HG03571 (cell line): Measurements from ENCODE around the gene DUS1L.
"Not testable (repeated sequence)": the region's sequence is repeated elsewhere in the genome, so short reads cannot be mapped to it uniquely, and the experiment has no call there.

Source experiments
- ATAC-seq: cut with Tn5 transposase; IDR thresholded peaks from one replicate; pipeline ENCODE4 v1.9.1; 2021; ENCODE audit not compliant: unreplicated experiment

DUS1L gene

GRCh38 chr17:82045936-82046484 lies 19.6 kb downstream of the DUS1L start:
- no peak for ATAC-seq

GRCh38 chr17:82043507-82043906 lies 22.1 kb downstream of the DUS1L start:
- ATAC-seq, result no peak

GRCh38 chr17:82042649-82043048 lies 23.0 kb downstream of the DUS1L start:
- no peak for ATAC-seq

DNA sequence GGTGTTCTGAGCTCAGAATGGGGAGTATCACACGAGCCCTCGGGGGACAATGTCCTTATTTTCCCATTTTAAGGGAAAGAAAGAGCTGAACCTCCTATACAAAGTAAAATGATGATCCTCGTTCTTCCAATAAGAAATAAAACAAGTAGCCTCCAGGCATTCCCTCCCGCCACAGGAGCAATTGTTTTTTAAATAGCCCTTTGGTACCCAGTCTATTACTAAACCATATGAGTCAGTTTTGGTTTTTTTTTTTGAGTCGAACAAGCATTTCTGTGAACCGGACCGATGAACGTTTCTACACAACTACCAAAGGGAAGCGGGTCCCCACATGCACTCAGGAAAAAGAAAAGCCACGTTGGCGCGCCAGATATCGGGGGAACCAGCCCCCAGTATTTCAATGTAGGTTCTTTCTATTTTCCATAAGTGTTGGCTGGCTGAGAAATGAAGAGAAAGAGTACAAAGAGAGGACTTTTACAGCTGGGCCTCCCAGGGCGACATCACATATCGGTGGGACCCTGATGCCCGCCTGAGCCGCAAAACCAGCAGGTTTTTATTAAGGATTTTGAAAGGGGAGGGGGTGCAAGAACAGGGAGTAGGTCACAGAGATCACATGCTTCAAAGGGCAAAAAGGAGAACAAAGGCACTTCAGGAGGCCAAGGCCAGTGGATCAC lies 24.3 kb downstream of the DUS1L start:
- no peak for ATAC-seq

DNA sequence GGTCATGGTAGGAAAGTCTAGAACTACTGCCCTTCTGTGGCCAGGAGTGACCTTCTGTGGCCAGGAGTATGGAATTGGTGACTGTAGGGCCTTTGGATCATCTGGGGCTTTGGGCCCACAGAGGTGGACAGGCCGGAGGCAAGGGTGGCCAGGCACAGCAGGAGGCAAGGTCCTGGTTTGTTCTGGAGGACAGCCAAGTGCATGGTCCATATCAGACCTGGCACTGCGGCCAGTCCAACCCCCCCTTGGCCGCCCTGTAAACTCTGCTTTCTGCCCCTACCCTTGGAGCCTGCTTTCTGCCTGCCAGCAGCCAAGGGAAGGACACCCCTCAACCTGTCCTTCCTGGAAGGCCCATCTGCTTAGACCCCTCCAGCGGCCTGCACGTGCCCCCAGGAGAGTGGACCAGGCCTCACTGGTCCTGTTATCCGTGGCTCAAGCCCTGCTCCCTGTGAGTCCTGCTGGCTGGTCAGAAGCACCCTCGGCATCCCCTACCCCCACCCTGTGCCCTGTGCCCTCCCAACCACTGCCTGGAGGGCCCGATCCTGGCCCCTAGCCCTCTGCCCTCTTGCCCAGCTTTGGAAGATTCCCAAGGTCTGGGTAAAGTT lies 25.8 kb downstream of the DUS1L start:
- ATAC-seq, result no peak

DNA sequence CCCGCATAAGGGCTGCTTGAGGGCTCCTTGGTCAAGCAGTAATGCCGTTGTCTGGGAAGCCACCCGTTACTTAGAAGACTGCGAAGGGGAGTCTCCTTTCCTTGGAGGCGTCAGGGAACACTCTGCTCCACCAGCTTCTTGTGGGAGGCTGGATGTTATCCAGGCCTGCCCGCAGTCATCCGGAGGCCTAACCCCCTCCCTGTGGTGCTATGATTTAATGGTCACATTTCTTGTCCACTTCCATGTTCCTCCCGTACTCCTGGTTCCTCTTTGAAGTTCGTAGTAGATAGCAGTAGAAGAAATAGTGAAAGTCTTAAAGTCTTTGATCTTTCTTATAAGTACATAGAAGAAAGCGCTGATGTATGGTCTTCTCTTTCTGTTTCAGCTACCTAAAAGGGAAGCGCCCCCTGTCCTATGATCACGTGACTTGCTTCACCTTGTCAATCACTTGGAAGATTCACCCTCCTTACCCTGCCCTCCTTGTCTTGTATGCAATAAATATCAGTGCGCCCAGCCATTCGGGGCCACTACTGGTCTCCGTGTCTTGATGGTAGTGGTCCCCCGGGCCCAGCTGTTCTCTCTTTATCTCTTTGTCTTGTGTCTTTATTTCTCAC lies 26.7 kb downstream of the DUS1L start:
- not testable (repeated sequence) for ATAC-seq

DNA sequence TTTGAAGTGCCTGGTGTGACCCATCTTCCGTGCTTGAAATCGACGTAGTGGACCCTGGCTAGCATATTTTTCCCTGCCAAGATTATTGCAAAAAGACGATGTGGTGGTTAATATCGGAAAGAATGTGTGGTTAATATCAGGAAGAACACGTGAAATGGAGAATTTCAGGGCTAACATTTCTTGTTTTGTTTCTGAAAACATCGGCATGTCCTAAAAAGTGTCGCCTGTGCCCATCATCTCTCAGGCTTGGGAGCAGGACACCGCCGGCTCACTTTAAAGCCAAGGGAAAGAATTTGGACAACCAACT lies 27.8 kb downstream of the DUS1L start:
- no peak for ATAC-seq

DNA sequence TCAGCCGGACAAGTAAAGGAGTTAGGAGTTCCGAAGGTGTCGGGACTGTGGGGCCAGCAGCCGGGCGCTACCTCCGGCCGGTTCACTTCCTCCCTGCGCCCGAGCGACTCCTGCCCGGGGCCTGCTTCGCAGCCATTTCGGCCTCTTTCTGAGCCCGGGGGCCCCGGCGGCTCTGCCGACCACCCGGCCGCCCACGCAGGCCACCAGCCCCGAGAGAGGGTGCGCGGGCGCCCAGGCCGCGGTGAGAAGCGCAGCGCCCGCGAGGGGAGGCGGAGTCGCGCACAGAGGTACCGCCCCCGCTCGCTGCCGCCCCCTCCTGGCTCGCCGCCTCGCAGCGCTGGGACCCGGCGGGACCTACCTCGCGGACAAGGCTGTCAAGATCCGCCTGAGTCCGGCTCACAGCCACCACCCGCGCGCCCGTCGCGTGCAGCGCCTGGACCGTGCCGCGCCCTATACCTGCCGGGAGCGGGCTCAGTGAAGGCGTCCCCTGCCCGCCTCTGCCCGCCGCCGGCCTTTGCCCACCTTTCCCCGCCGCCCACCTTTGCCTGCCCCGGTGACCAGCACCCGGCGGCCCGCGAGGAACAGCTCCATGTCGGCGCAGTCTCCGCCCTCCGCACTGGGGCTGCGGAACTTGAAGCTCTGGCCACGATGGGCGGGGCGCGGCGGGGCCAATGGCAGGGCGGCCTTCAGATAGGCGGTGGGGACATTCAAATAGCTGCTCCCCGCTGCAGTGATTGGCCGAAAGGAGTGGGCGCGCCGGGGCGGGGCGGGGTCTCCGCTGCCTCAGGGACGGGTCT lies 28.3 kb downstream of the DUS1L start, which contains the start of gene DCXR:
Gene DCXR (minus strand): TSS at position 606 of the 797 bp plus-strand sequence. CDS start 15 bp downstream, at position 591.
- ATAC-seq, result peak; percentile 85

- no peak for ATAC-seq
These were observed 28.9 kb downstream of the DUS1L start for GRCh38 chr17:82036634-82037091.

DNA sequence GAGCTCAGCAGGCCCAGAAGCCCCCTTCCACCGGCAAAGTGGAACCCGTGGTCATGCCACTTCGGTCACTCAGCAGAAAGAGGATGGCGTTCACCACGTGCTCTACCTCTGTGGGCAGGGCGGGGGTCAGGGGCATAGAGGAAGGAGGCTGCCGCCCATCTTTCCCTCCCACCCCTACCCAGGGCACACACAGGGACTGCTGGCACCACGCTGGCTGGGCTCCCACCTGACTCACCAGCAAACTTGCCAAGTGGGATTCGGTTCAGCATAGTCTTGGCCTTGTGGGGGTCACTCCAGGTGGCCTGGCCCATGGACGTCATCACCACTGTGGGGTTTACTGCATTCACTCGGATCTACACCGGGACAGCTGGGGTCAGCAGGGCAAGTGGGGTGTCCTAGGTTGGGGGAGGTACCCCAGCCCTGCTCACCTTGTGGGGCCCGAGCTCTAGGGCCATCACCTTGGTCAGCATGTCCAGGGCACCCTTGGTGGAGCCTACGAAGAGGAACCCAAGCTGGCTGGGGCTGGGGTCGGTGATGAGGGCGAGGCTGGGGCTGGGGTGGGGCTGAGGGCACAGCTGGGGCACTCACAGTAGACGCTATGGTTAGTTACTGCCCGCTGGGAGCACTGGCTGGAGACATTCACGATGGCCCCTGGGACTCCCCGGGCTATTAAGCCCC lies 29.5 kb downstream of the DUS1L start:
- no peak for ATAC-seq

DNA sequence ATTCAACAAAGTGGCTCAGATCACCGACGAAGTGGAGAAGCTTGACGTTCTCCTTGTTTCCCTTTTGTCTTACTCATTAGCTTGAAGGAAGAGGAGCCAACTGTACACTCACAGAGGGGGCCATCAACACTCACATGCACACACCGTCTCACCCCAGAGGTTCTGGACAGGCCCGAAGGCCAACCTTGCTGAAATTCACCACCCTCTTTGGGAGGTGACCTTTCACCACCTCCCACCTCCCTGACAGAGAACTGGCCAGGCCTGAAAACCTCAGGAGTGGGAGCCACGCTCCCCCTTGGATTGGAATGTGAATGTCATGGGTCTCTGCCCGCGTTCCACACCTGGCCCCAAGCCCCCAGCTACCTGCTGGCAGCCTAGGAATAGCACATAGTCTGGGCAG lies 30.1 kb downstream of the DUS1L start:
- no peak for ATAC-seq

- no peak for ATAC-seq
These were observed 31.1 kb downstream of the DUS1L start for GRCh38 chr17:82034371-82035011.

GRCh38 chr17:82033359-82034085 lies 32.1 kb downstream of the DUS1L start:
- ATAC-seq, result no peak

DNA sequence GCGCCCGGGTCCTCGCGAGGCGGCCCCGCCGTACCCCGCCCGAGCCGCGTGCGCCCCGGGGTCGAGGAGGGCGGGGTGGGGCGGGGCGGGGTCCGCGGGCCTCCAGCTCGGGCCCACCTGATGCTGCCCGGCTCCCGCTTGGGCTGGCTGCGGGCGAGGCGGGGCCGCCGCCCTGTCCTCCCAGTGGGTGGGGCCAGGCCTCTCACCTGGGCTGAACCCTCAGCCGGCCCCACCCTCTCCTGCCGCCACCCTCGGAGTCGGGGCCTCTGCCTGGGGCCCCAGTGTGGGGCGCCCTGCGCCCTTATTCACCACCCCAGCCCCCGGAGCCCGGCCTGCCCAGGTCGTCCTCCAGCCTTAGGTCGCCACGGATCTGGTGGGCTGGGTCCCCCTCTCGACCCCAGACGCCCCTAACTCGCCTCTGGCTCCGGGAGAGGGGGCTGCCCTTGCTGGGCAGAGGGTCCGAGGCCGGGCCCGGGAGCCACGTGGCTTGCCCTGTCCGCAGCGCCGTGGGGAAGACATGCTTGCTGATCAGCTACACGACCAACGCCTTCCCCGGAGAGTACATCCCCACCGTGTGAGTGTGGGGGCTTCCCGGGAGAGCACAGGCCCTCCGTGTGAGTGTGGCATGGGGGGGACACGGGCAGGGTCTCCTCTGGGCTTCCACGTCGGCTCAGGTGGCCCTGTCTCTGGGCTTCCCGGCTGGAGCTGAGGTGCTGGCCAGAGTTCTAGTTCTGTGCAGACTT lies 33.5 kb downstream of the DUS1L start:
- ATAC-seq, result no peak

- no peak for ATAC-seq
These were observed 34.2 kb downstream of the DUS1L start, which contains the start of gene RAC3 for GRCh38 chr17:82031303-82031884. Gene RAC3 (plus strand): TSS chr17:82031678. CDS start chr17:82031762, 84 bp downstream.

DNA sequence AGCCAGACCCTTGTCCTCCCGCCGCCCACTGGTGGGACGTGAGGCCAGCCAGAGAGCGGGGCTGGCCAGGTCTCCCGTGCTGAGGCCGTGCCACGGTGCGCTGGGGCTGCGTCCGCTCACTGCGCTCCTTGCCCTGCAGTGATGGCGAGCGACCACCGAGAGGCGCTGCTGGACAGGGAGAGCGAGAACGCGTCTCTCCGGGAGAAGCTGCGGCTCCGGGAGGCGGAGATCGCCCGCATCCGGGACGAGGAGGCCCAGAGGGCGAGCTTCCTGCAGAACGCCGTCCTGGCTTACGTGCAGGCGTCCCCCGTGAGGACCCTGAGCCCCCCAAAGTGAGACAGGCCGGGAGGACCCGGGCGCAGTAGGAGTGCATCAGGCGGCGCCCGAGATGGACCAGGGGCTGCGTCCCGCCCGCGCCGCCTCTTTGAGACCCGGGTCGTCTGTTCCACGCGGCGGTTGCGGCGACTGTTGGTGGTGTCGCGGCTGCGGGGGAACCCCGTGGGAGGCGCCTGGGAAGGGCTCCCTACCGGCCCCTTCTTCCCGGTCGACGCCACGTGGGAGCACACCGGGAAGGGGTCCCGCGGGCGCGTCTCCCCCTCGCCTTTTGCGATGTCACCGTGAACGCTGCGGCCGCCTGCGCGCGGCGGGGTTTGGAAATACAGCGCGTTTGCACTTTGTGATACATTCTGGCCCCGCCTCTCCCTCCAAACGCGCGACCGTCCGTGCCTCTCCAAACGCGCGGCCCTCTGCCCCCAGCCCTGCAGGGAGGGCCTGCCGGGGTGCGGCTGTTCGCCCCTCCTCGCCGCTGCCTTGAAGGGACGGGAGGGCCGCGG lies 34.9 kb downstream of the DUS1L start:
- no peak for ATAC-seq

- ATAC-seq, result no peak
These were observed 35.6 kb downstream of the DUS1L start for GRCh38 chr17:82029990-82030469.
